Upper lobe of left lung (tissue), 6 donors: ENCODE results near the gene NT5C3A. TPM values are rescaled to one million over a fixed set of nuclear protein-coding genes. Genes with fewer than 3 reads are reported as not detected.
A peak's percentile ranks its signal among the peaks of the same experiment; 100 is the strongest.
"Not testable (repeated sequence)": the region's sequence is repeated elsewhere in the genome, so short reads cannot be mapped to it uniquely, and the experiment has no call there.

Source experiments
- ATAC-seq, 2 donors: fragments of 200-7000 bp; cut with Tn5 transposase; one replicate each; pipeline ENCODE4 v1.9.1; 2022; ENCODE audit warnings: mild to moderate bottlenecking in 2 of 2, moderate library complexity in 2 of 2; ENCODE audit not compliant: low FRiP score in 2 of 2
- DNase-seq, 2 donors: peaks; one replicate each; pipeline ENCODE4 v3.0.0-alpha.2; 2019 to 2020
- H3K27ac ChIP-seq, 4 donors: fragments of 200-600 bp; sonication (generic); one replicate each; pipeline ENCODE4 v1.5.1; 2016 to 2019
- H3K27me3 ChIP-seq, 4 donors: fragments of 200-600 bp; sonication (generic); one replicate each; pipeline ENCODE4 v1.5.1; 2017 to 2019
- H3K36me3 ChIP-seq, 4 donors: fragments of 200-600 bp; sonication (generic); one replicate each; pipeline ENCODE4 v1.5.1; 2016 to 2019
- H3K4me1 ChIP-seq, 4 donors: fragments of 200-600 bp; sonication (generic); one replicate each; pipeline ENCODE4 v1.5.1; 2018 to 2019
- H3K4me3 ChIP-seq, 4 donors: fragments of 200-600 bp; sonication (generic); one replicate each; pipeline ENCODE4 v1.5.1; 2017 to 2019; ENCODE audit warnings: mild to moderate bottlenecking in 2 of 4, moderate library complexity in 1 of 4
- H3K9me3 ChIP-seq, 4 donors: fragments of 200-600 bp; sonication (generic); one replicate each; pipeline ENCODE4 v1.5.1; 2018 to 2019
- CTCF ChIP-seq, 6 experiments: fragments of 450-650 bp in 4 of 6; fragments of 200-600 bp in 2 of 6; sonication (generic) in 2 of 6; IDR thresholded peaks; one replicate each; pipeline ENCODE4 v1.5.1; 2016 to 2019; ENCODE audit warnings: antibody characterized with exemption in 6 of 6
- EP300 ChIP-seq, 4 donors: sonication (generic); formaldehyde crosslinking; IDR thresholded peaks; one replicate each; pipeline ENCODE4 v1.5.1; 2017; ENCODE audit warnings: antibody characterized with exemption in 4 of 4, control low read depth in 2 of 4
- POLR2A ChIP-seq, 4 donors: fragments of 450-650 bp; IDR thresholded peaks; one replicate each; pipeline ENCODE4 v1.5.1; 2016 to 2017; ENCODE audit warnings: antibody characterized with exemption in 4 of 4, mild to moderate bottlenecking in 2 of 4
- POLR2AphosphoS5 ChIP-seq, 2 donors: sonication (generic); formaldehyde crosslinking; IDR thresholded peaks; one replicate each; pipeline ENCODE4 v1.5.1; 2017; ENCODE audit warnings: antibody characterized with exemption in 2 of 2
- WGBS, 2 donors: methylation state at CpG; one replicate each; pipeline ENCODE4 v1.1.5; 2017 to 2018; 5-methylcytosine and 5-hydroxymethylcytosine counted together
- total RNA-seq, 6 donors: library from RNA; depleted of rRNA in 4 of 6; stranded (reverse); fragments of >200 nt in 4 of 6; gene quantifications; one replicate each; pipeline versions ENCODE4 v1.1.0 to v1.2.1, GENCODE V29; 2016 to 2021
- donor health status: DM: no; HTN: no; CAD: no; lungs with moderate emphysema.
- donor health status: DM: no; HTN: yes; CAD: no; lungs with severe emphysema.

The NT5C3A gene
- total RNA-seq, 6 donors from 2014 or later: 18.4 to 52.3 (median 25.0) TPM

GRCh38 chr7:33108554-33109004, 46.0 kb upstream of the NT5C3A start:
- Histone ChIP-seq H3K4me3 (peak overlapping the region; percentile 62 to 99 (median 98)), H3K9me3 (no peaks in the 10 kb centered on the region), H3K27ac (peak overlapping the region; percentile 79 to 93 (median 83)), H3K36me3 (peaks cover 0 to under 1% (median under 1%) of the 10 kb centered on the region in 4 donors), H3K27me3 (no peaks in the 10 kb centered on the region), H3K4me1 (peaks cover 22 to 37% (median 27%) of the 10 kb centered on the region in 4 donors)
- no peak for DNase-seq
- ATAC-seq: peak in 1 of 2 donors; percentile 14
- no peak for TF ChIP-seq EP300 (IDR thresholded peaks at IDR 0.05)
- 0 to 1% methylated on average over 10 of the region's 10 CpGs for WGBS, 2 donors

DNA sequence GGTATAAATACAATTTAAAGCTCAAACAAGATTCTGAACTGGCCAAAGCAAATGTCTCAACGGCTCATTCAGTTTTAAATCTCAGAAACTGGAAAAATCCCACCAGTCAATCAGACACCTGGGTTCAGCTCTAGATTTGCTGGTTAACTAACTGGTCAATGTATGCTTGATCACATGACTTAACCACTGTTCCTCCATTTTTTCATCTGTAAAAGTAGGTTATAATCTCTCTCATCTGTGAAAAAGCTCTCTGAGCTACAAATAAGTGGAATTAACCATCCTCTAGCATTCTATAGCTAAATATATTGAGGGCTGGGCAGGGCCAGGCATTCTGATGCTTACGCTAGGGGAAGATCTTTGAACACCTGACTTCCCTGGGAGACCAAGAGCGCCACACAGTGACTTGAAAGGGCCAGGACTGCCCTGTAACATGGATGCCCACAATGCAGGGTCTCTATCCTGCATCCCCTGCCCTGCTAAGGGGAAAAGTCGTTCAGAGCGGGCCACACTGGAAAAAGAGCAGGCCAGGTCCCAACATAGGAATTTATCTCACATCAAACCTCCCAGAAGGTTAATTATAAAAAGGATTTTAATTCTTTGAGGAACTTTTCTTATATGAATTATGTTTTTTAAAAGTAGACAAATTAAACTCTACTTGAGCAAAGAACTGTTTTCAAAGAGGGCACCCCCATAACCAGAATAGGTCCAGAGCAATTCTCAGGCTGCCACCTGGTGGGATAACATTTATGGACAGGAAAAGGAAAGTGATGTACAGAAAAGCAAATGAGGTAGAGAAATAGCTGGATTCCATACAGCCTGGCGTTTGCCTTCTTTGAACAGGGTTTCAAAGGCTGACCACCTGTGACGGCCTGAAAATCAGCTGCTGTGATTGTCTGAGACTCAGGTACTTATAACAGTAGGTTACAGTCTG, 44.8 kb upstream of the NT5C3A start:
- Histone ChIP-seq H3K4me1 (peaks cover 22 to 37% (median 27%) of the 10 kb centered on the region in 4 donors), H3K9me3 (no peaks in the 10 kb centered on the region), H3K4me3 (peak overlapping the region in 3 of 4 donors; percentile 97 to 99 (median 99)), H3K27ac (peak overlapping the region in 1 of 4 donors; percentile 93), H3K27me3 (no peaks in the 10 kb centered on the region), H3K36me3 (peaks cover 4 to 12% (median 8%) of the 10 kb centered on the region in 4 donors)
- ATAC-seq (peak in 1 of 2 donors; percentile 36), DNase-seq (peak in 1 of 2 donors; percentile 36)
- TF ChIP-seq CTCF (IDR thresholded peaks at IDR 0.05): peak in 1 of 6 experiments; percentile 31
- TF ChIP-seq POLR2AphosphoS5 (IDR thresholded peaks at IDR 0.05): no peak
- 53 to 55% methylated on average over 7 of the region's 7 CpGs for WGBS, 2 donors

DNA sequence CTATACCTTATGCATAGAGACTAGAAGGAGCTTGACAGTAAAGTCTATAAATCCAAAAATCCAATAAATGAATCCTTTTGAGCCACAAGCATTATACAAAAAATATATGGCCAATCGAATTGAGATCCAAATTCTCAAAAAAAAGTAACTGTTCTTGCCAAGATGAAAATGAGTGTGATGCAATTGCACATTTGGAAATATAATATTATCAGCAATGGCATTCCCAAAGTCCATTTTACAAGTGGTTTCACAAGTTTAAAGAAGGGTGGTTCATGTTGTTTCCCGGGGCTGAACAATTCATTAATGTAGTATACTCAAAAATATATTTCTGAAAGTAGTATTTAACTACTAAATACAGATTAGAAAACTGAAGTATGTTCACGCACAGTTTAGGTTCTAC, 39.3 kb upstream of the NT5C3A start:
- Histone ChIP-seq H3K9me3 (no peaks in the 10 kb centered on the region), H3K27ac (no peak overlapping the region), H3K4me1 (peaks cover 0 to 12% (median 6%) of the 10 kb centered on the region in 4 donors), H3K4me3 (no peak overlapping the region), H3K36me3 (peaks cover 11 to 63% (median 29%) of the 10 kb centered on the region in 4 donors), H3K27me3 (no peaks in the 10 kb centered on the region)
- no peak for TF ChIP-seq EP300 (IDR thresholded peaks at IDR 0.05)
- no peak for TF ChIP-seq POLR2AphosphoS5 (IDR thresholded peaks at IDR 0.05)
- TF ChIP-seq POLR2A (IDR thresholded peaks at IDR 0.05): no peak
- TF ChIP-seq CTCF (IDR thresholded peaks at IDR 0.05): no peak
- DNase-seq (no peak), ATAC-seq (no peak)
- WGBS, 2 donors: 67 to 77% methylated on average over 3 of the region's 3 CpGs

DNA sequence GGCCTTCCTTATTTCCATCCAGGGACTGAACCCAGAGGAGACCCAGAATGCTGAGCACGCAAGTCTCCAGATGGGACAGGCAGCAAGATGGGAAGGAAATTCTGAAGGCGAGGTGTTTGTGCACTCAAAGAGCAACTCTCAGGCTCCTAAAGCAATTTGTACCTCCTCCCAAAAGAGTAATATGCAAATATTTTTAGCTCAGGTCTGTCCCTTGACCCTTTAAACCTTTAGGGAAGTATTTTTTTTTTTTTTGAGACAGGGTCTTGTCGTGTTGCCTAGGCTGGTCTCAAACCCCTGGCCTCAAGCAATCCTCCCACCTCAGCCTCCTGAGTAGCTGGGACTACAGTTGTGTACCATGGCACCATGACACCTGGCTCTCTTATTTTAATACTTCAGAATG, 38.2 kb upstream of the NT5C3A start:
- peaks cover 21 to 75% (median 40%) of the 10 kb centered on the region in 4 donors for H3K36me3 ChIP-seq
- no peak for TF ChIP-seq CTCF (IDR thresholded peaks at IDR 0.05)
- no peak for TF ChIP-seq EP300 (IDR thresholded peaks at IDR 0.05)
- no peak for TF ChIP-seq POLR2A (IDR thresholded peaks at IDR 0.05)
- TF ChIP-seq POLR2AphosphoS5 (IDR thresholded peaks at IDR 0.05): no peak
- 89 to 96% methylated on average over 3 of the region's 3 CpGs for WGBS, 2 donors
- ATAC-seq: no peak
- H3K27me3 ChIP-seq: no peaks in the 10 kb centered on the region
- no peak for DNase-seq
- H3K4me1 ChIP-seq: peaks cover 0 to 1% (median 0%) of the 10 kb centered on the region in 4 donors
- no peak overlapping the region for H3K4me3 ChIP-seq
- no peaks in the 10 kb centered on the region for H3K9me3 ChIP-seq
- no peak overlapping the region for H3K27ac ChIP-seq

DNA sequence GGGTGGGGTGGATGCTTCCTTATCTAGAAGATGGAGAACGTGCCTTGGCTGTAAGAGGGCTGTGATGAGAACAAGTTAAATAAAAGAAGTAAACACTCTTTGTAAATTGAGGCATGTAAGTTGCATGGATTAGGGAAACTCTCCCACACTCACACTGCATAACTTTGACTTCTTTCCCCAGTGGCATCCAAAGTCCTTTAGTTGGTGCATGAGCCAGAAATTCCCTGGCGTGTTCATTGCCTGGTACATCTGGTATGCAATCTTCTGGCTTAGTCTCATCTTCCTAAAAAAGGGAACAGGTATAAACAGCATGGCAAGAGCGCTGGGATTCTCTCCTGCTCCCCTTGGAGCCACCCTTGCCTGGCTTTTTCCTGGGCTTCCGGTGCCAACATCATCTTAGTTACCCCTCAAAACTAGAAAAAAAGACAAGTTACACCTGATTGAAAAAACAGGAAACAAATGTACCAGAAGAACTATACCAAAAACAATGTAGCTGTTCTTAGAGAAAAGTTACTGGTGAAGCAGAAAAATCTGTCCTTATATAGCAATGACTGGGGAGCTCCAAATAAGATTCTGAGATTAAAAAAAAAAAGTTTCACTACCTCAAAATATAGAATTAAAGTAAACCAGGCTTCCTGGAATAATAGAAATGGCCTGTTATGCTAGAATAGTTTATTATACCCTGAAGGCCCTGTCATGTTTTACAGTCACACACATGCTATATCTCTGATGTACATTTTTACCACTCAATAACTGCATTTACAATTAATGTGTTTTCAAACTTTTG, 36.8 kb upstream of the NT5C3A start:
- H3K27me3 ChIP-seq: no peaks in the 10 kb centered on the region
- H3K27ac ChIP-seq: no peak overlapping the region
- no peak overlapping the region for H3K4me3 ChIP-seq
- H3K9me3 ChIP-seq: no peaks in the 10 kb centered on the region
- ATAC-seq (no peak), DNase-seq (no peak)
- peaks cover 25 to 87% (median 44%) of the 10 kb centered on the region in 4 donors for H3K36me3 ChIP-seq
- H3K4me1 ChIP-seq: no peaks in the 10 kb centered on the region
- TF ChIP-seq POLR2A (IDR thresholded peaks at IDR 0.05) (no peak), POLR2AphosphoS5 (IDR thresholded peaks at IDR 0.05) (no peak), CTCF (IDR thresholded peaks at IDR 0.05) (no peak), EP300 (IDR thresholded peaks at IDR 0.05) (no peak)
- WGBS, 2 donors: 60 to 85% methylated on average over 4 of the region's 4 CpGs

DNA sequence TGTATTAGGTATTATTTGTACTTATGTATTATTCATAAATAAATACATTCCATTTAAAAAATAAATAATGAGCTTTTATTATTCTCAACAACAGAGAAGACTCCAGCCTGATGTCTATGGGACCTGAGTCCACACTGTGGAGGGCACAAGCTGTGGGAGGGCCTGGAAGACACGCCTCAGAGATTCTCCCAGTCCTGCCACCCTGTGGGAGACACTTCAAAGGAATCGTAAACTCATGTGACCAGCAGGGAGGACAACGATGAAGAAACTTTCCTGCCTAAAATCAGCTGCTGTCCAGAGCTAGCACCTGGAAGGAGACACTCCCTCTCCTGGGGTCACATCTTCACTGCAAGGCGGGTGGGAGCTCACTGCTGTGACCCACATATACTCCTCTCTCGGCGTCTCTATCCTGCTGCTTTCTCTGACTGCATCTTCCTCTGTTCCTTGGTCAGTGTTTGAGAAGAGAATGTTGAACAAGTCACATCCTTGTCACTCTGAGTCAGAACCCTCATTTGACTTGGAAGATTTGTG, 32.2 kb upstream of the NT5C3A start:
- H3K4me1 ChIP-seq, H3K9me3 ChIP-seq, H3K27ac ChIP-seq, DNase-seq, H3K4me3 ChIP-seq, H3K27me3 ChIP-seq, ATAC-seq: not testable (repeated sequence)
- WGBS, 2 donors: 87 to 88% methylated on average over 2 to 3 of the region's 6 CpGs
- peaks cover 24 to 65% (median 44%) of the 10 kb centered on the region in 4 donors for H3K36me3 ChIP-seq
